ENCODE data around the gene PRSS57.

GRCh38 chr19:725461-726089 is 30.3 kb upstream of the PRSS57 start:
- no peak for TF ChIP-seq CTCF (conservative IDR thresholded peaks at IDR 0.05; ENCODE audit: low read length)
- TF ChIP-seq EZH2phosphoT487 (IDR thresholded peaks at IDR 0.05; ENCODE audit: borderline replicate concordance, low read depth, low read length) = no peak
